ENCODE measurements around the gene COL4A6.

Gene COL4A6

DNA sequence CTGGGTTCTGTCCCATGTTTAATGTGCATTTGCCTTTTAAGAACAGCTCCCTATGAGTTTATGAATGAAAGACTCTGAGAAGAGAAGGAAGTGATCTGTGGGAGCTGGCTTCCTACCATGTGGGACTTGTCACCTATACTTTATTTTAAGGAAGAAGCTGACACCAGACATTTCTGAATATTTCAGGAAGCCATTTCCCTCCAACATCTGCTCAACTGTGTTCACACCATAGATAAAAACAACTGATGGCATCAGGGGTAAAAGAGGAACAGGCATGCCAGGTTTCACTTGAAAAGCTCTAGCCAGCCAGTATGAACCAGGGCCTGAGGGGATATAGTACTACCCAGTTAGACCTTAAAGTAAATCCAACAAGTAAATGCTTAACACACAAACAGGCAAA is 116.0 kb downstream of the COL4A6 start:
- H3K9ac ChIP-seq (ENCODE audit: low read length): no peak overlapping the region
- H3K23ac ChIP-seq (ENCODE audit: low read length in 2 of 2): no peak overlapping the region
- H4K8ac ChIP-seq (ENCODE audit: low read length): no peak overlapping the region
- H2BK120ac ChIP-seq (ENCODE audit: low read depth, low read length): no peak overlapping the region
- no peak overlapping the region for H2AFZ ChIP-seq (ENCODE audit: low read depth, low read length)
- H2BK5ac ChIP-seq (ENCODE audit: low read depth, low read length, poor library complexity, severe bottlenecking): no peak overlapping the region
- H2AK5ac ChIP-seq (ENCODE audit: low read length, severe bottlenecking): no peak overlapping the region
- peaks cover 0 to 20% of the 10 kb centered on the region in 2 experiments for H3K27me3 ChIP-seq (ENCODE audit: control insufficient read depth in 1 of 2, insufficient read depth in 1 of 2, low read length in 2 of 2)
- H2BK15ac ChIP-seq (ENCODE audit: low read depth, poor library complexity, severe bottlenecking): no peak overlapping the region
- H2BK12ac ChIP-seq (ENCODE audit: low read length in 2 of 2): no peak overlapping the region
- H3K4me3 ChIP-seq (ENCODE audit: insufficient read depth in 1 of 2, low read depth in 1 of 2, low read length in 2 of 2): no peak overlapping the region
- no peak overlapping the region for H4K91ac ChIP-seq (ENCODE audit: low read length)
- H3K79me1 ChIP-seq (replicated peaks; ENCODE audit: low read length, poor library complexity, severe bottlenecking): no peaks in the 10 kb centered on the region
- no peak overlapping the region for H3K27ac ChIP-seq (ENCODE audit: low read length, poor library complexity, severe bottlenecking)
- peaks cover under 1% of the 10 kb centered on the region for H3K9me3 ChIP-seq (ENCODE audit: control insufficient read depth, low read length)
- no peaks in the 10 kb centered on the region for H3K36me3 ChIP-seq (ENCODE audit: control insufficient read depth in 1 of 2, insufficient read depth in 2 of 2, low read depth in 1 of 2, low read length in 2 of 2)
- DNase-seq: no peak
- H3K4me1 ChIP-seq (ENCODE audit: control insufficient read depth, insufficient read depth, low read depth, low read length): no peaks in the 10 kb centered on the region
- no peak overlapping the region for H3K18ac ChIP-seq (ENCODE audit: low read depth in 1 of 2, low read length in 2 of 2)
- H3K14ac ChIP-seq (ENCODE audit: low read length in 2 of 2): no peak overlapping the region
- H3K4me2 ChIP-seq (ENCODE audit: low read length, poor library complexity, severe bottlenecking): no peak overlapping the region
- H3K4ac ChIP-seq (ENCODE audit: low read depth in 1 of 2, low read length in 2 of 2): no peak overlapping the region

DNA sequence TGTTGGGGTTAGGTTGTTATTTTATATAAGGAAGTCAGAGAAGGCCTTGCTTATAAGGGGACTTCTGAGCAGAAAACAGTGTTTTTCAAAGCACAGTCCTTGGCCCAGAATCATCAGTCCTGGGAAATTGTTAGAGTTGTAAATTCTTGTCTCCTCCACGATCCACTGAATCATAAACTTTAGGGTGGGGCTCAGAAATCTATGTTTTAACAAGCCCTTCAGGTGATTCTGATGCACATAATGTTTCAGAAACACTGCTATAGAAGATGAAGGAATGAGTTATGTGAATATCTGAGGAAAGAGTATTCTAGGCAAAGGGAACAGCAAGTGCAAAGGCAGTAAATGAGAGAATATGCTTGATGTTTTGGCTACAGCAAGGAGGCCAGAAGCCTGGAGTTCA is 121.8 kb downstream of the COL4A6 start:
- Histone ChIP-seq H4K91ac (ENCODE audit: low read length) (no peak overlapping the region), H2AK5ac (ENCODE audit: low read length, severe bottlenecking) (no peak overlapping the region), H3K14ac (ENCODE audit: low read length in 2 of 2) (no peak overlapping the region), H3K4me1 (ENCODE audit: control insufficient read depth, insufficient read depth, low read depth, low read length) (no peaks in the 10 kb centered on the region), H3K4me2 (ENCODE audit: low read length, poor library complexity, severe bottlenecking) (no peak overlapping the region), H3K23ac (ENCODE audit: low read length in 2 of 2) (no peak overlapping the region), H2BK12ac (ENCODE audit: low read length in 2 of 2) (no peak overlapping the region), H3K9ac (ENCODE audit: low read length) (no peak overlapping the region), H3K36me3 (ENCODE audit: control insufficient read depth in 1 of 2, insufficient read depth in 2 of 2, low read depth in 1 of 2, low read length in 2 of 2) (no peaks in the 10 kb centered on the region), H4K8ac (ENCODE audit: low read length) (no peak overlapping the region), H3K4ac (ENCODE audit: low read depth in 1 of 2, low read length in 2 of 2) (no peak overlapping the region), H3K18ac (ENCODE audit: low read depth in 1 of 2, low read length in 2 of 2) (no peak overlapping the region), H3K27me3 (ENCODE audit: control insufficient read depth in 1 of 2, insufficient read depth in 1 of 2, low read length in 2 of 2) (peaks cover 0 to 10% of the 10 kb centered on the region in 2 experiments), H3K9me3 (ENCODE audit: control insufficient read depth, low read length) (peaks cover 8% of the 10 kb centered on the region), H3K4me3 (ENCODE audit: insufficient read depth in 1 of 2, low read depth in 1 of 2, low read length in 2 of 2) (no peak overlapping the region), H2BK5ac (ENCODE audit: low read depth, low read length, poor library complexity, severe bottlenecking) (no peak overlapping the region), H3K79me1 (replicated peaks; ENCODE audit: low read length, poor library complexity, severe bottlenecking) (no peaks in the 10 kb centered on the region), H3K27ac (ENCODE audit: low read length, poor library complexity, severe bottlenecking) (no peak overlapping the region), H2BK15ac (ENCODE audit: low read depth, poor library complexity, severe bottlenecking) (no peak overlapping the region), H2AFZ (ENCODE audit: low read depth, low read length) (no peak overlapping the region), H2BK120ac (ENCODE audit: low read depth, low read length) (no peak overlapping the region)
- WGBS: 67% methylated on average over 1 of the region's 1 CpG
- no peak for DNase-seq

DNA sequence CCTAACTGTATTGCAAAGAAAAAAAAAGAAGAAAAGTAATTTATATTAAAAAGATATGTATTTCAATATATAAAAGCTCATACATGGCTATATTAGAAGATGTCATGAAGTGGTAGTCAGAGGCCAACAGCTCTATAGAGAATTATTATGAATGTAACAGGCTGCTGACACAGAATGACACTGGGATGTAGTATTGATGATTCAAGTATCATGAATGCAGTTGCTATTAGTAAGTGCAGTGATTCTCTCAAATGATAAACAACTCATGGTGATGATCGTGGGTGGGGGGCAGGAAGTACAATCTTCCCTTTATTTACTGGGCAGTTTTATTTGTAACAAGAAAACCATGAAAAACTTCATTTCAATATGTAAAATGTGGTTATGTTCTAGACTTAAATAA is 124.6 kb downstream of the COL4A6 start:
- no peaks in the 10 kb centered on the region for H3K36me3 ChIP-seq (ENCODE audit: control insufficient read depth in 1 of 2, insufficient read depth in 2 of 2, low read depth in 1 of 2, low read length in 2 of 2)
- peaks cover 0 to 15% of the 10 kb centered on the region in 2 experiments for H3K27me3 ChIP-seq (ENCODE audit: control insufficient read depth in 1 of 2, insufficient read depth in 1 of 2, low read length in 2 of 2)
- H3K9me3 ChIP-seq (ENCODE audit: control insufficient read depth, low read length): peaks cover 8% of the 10 kb centered on the region
- H3K14ac ChIP-seq (ENCODE audit: low read length in 2 of 2): no peak overlapping the region
- no peak overlapping the region for H3K23ac ChIP-seq (ENCODE audit: low read length in 2 of 2)
- no peak overlapping the region for H3K4me3 ChIP-seq (ENCODE audit: insufficient read depth in 1 of 2, low read depth in 1 of 2, low read length in 2 of 2)
- no peak overlapping the region for H2BK5ac ChIP-seq (ENCODE audit: low read depth, low read length, poor library complexity, severe bottlenecking)
- no peak overlapping the region for H2BK15ac ChIP-seq (ENCODE audit: low read depth, poor library complexity, severe bottlenecking)
- no peak overlapping the region for H2AFZ ChIP-seq (ENCODE audit: low read depth, low read length)
- H3K4me2 ChIP-seq (ENCODE audit: low read length, poor library complexity, severe bottlenecking): no peak overlapping the region
- H2BK12ac ChIP-seq (ENCODE audit: low read length in 2 of 2): no peak overlapping the region
- H3K18ac ChIP-seq (ENCODE audit: low read depth in 1 of 2, low read length in 2 of 2): no peak overlapping the region
- H4K8ac ChIP-seq (ENCODE audit: low read length): no peak overlapping the region
- H4K91ac ChIP-seq (ENCODE audit: low read length): no peak overlapping the region
- H3K27ac ChIP-seq (ENCODE audit: low read length, poor library complexity, severe bottlenecking): no peak overlapping the region
- no peaks in the 10 kb centered on the region for H3K79me1 ChIP-seq (replicated peaks; ENCODE audit: low read length, poor library complexity, severe bottlenecking)
- H3K9ac ChIP-seq (ENCODE audit: low read length): no peak overlapping the region
- no CpG with 5 or more reads among the region's 1 CpG for WGBS
- DNase-seq: peak; percentile 35
- no peak overlapping the region for H2AK5ac ChIP-seq (ENCODE audit: low read length, severe bottlenecking)
- no peak overlapping the region for H3K4ac ChIP-seq (ENCODE audit: low read depth in 1 of 2, low read length in 2 of 2)
- no peaks in the 10 kb centered on the region for H3K4me1 ChIP-seq (ENCODE audit: control insufficient read depth, insufficient read depth, low read depth, low read length)
- no peak overlapping the region for H2BK120ac ChIP-seq (ENCODE audit: low read depth, low read length)

DNA sequence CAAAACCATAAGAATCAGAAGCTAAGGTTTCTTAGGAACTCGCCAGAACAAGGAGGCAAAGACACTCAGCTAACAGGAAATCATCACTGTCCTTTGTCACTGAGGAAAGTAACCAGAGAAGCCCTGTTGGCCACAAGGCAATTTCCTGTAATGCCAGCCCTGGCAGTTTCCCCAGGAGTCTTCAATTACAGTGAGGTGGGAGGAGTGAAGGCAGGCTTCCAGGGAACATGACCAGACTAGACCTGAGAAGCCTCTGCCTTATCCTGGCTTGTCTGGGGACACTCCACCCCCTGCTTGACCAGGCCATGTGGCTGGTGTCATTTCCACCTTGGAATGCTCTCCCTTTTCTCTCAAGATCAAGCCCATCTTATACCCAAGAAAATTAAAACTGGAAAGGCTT is 125.3 kb downstream of the COL4A6 start:
- no peaks in the 10 kb centered on the region for H3K79me1 ChIP-seq (replicated peaks; ENCODE audit: low read length, poor library complexity, severe bottlenecking)
- no peak overlapping the region for H2BK12ac ChIP-seq (ENCODE audit: low read length in 2 of 2)
- H2AFZ ChIP-seq (ENCODE audit: low read depth, low read length): no peak overlapping the region
- H4K91ac ChIP-seq (ENCODE audit: low read length): no peak overlapping the region
- peaks cover 0 to 22% of the 10 kb centered on the region in 2 experiments for H3K27me3 ChIP-seq (ENCODE audit: control insufficient read depth in 1 of 2, insufficient read depth in 1 of 2, low read length in 2 of 2)
- no peak overlapping the region for H2BK5ac ChIP-seq (ENCODE audit: low read depth, low read length, poor library complexity, severe bottlenecking)
- H4K8ac ChIP-seq (ENCODE audit: low read length): no peak overlapping the region
- no peak overlapping the region for H2BK15ac ChIP-seq (ENCODE audit: low read depth, poor library complexity, severe bottlenecking)
- H3K14ac ChIP-seq (ENCODE audit: low read length in 2 of 2): no peak overlapping the region
- DNase-seq: peak; percentile 56
- no peaks in the 10 kb centered on the region for H3K36me3 ChIP-seq (ENCODE audit: control insufficient read depth in 1 of 2, insufficient read depth in 2 of 2, low read depth in 1 of 2, low read length in 2 of 2)
- no peak overlapping the region for H3K4me2 ChIP-seq (ENCODE audit: low read length, poor library complexity, severe bottlenecking)
- H3K4ac ChIP-seq (ENCODE audit: low read depth in 1 of 2, low read length in 2 of 2): no peak overlapping the region
- H3K27ac ChIP-seq (ENCODE audit: low read length, poor library complexity, severe bottlenecking): no peak overlapping the region
- no peak overlapping the region for H3K4me3 ChIP-seq (ENCODE audit: insufficient read depth in 1 of 2, low read depth in 1 of 2, low read length in 2 of 2)
- no peaks in the 10 kb centered on the region for H3K4me1 ChIP-seq (ENCODE audit: control insufficient read depth, insufficient read depth, low read depth, low read length)
- no peak overlapping the region for H2AK5ac ChIP-seq (ENCODE audit: low read length, severe bottlenecking)
- H3K23ac ChIP-seq (ENCODE audit: low read length in 2 of 2): no peak overlapping the region
- peaks cover 8% of the 10 kb centered on the region for H3K9me3 ChIP-seq (ENCODE audit: control insufficient read depth, low read length)
- no peak overlapping the region for H3K18ac ChIP-seq (ENCODE audit: low read depth in 1 of 2, low read length in 2 of 2)
- peak overlapping the region; percentile 64 for H2BK120ac ChIP-seq (ENCODE audit: low read depth, low read length)
- WGBS: no CpG with 5 or more reads among the region's 1 CpG
- H3K9ac ChIP-seq (ENCODE audit: low read length): no peak overlapping the region
